ENCODE results near the gene CREB5. TPM values are rescaled to one million over a fixed set of nuclear protein-coding genes. Genes with fewer than 3 reads are reported as not detected.

The CREB5 gene
- total and polyA plus RNA-seq, 4 experiments from 2014 or later, result not detected

DNA sequence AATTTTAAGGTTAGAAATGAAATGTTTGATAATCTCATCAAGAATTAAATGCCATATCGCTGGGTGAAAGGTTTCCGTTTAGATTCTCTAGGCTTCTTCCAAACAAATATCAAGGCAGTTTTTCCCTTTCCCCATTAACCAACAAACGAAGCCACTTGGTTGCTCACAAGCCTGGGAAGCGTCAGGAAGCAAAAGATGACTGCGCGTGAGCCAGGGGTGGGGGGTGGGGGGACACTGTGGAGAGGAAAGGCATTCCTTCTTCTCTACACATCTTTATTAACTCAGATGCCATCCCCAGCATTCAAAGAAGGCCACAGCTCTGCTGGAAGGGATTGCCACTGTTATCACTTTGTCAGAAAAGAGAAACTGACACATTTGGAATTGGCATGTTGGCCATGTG lies 338.7 kb downstream of the CREB5 start:
- H3K27me3 Mint-ChIP-seq, result peaks cover 0 to 1% of the 10 kb centered on the region in 2 donors
- H3K4me3 Mint-ChIP-seq, result no peak overlapping the region
- Histone ChIP-seq H3K36me3 (ENCODE audit: insufficient read depth, low read length) (no peaks in the 10 kb centered on the region), H3K27ac (ENCODE audit: low read depth, low read length) (no peak overlapping the region), H3K4me3 (ENCODE audit: low read length in 2 of 2) (no peak overlapping the region), H3K4me1 (ENCODE audit: insufficient read depth, low read length) (no peaks in the 10 kb centered on the region), H3K9me3 (ENCODE audit: control insufficient read depth in 1 of 2, low read length in 2 of 2) (no peaks in the 10 kb centered on the region), H3K27me3 (ENCODE audit: insufficient read depth, low read length) (no peaks in the 10 kb centered on the region)
- no peak overlapping the region for H3K27ac Mint-ChIP-seq
- no peak for DNase-seq
- ChIA-PET CTCF (ENCODE audit: partially characterized antibody) (no interaction called here), POLR2A (ENCODE audit: partially characterized antibody) (no interaction called here)
- H3K4me1 Mint-ChIP-seq, result no peaks in the 10 kb centered on the region
- H3K36me3 Mint-ChIP-seq, result no peaks in the 10 kb centered on the region
- intact Hi-C loops (cut with micrococcal nuclease), result no loop called here
- peaks cover 0 to 4% (median 0%) of the 10 kb centered on the region in 8 donors for H3K9me3 Mint-ChIP-seq

DNA sequence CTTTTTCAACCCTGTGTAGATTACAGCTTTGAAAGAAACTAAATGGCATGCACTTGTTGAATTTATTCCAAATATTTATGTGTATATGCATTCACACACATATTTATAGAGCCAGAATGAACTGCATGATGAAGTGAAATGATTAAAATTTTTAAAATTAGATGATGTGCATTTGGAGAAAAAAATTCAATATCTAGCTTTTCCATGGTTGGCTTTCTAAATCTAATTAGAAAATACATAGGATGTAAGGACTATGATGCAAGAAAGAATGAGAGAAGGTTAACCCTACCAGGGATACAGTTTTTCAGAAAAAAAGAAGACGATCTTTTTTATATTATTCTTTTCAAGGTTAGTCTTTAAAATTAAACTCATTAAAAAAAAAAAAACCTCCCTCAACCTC lies 341.3 kb downstream of the CREB5 start:
- Histone ChIP-seq H3K9me3 (ENCODE audit: control insufficient read depth in 1 of 2, low read length in 2 of 2) (no peaks in the 10 kb centered on the region), H3K36me3 (ENCODE audit: insufficient read depth, low read length) (no peaks in the 10 kb centered on the region), H3K27me3 (ENCODE audit: insufficient read depth, low read length) (no peaks in the 10 kb centered on the region), H3K4me3 (ENCODE audit: low read length in 2 of 2) (no peak overlapping the region), H3K4me1 (ENCODE audit: insufficient read depth, low read length) (no peaks in the 10 kb centered on the region), H3K27ac (ENCODE audit: low read depth, low read length) (no peak overlapping the region)
- Mint-ChIP-seq H3K4me3 (no peak overlapping the region), H3K36me3 (no peaks in the 10 kb centered on the region), H3K9me3 (peaks cover 0 to 4% (median 0%) of the 10 kb centered on the region in 8 donors), H3K4me1 (no peaks in the 10 kb centered on the region), H3K27ac (no peak overlapping the region), H3K27me3 (no peaks in the 10 kb centered on the region)
- ChIA-PET POLR2A (ENCODE audit: partially characterized antibody) (no interaction called here), CTCF (ENCODE audit: partially characterized antibody) (no interaction called here)
- DNase-seq, result no peak
- intact Hi-C loops (cut with micrococcal nuclease), result no loop called here

DNA sequence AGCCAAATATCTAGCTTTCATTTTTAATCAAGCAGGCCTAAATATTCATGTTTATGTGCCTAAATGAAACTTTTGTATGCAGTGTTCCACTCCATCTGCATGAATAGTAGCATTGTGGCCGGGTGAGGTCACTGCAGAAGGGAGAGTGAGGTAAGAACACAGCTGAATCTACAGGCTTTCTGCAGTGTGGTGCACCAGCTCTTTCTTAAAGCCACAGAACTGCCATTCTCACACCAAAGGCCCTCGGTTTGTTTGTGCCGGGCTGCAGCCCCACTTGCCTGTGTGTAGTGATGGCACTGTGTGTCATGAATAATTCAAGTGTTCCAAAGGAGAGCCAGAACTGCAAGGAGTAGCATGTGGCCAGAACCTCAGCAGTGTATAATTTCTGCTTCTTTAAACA lies 341.7 kb downstream of the CREB5 start:
- no peak overlapping the region for H3K4me3 Mint-ChIP-seq
- Histone ChIP-seq H3K27me3 (ENCODE audit: insufficient read depth, low read length) (no peaks in the 10 kb centered on the region), H3K36me3 (ENCODE audit: insufficient read depth, low read length) (no peaks in the 10 kb centered on the region), H3K27ac (ENCODE audit: low read depth, low read length) (no peak overlapping the region), H3K4me1 (ENCODE audit: insufficient read depth, low read length) (no peaks in the 10 kb centered on the region), H3K4me3 (ENCODE audit: low read length in 2 of 2) (no peak overlapping the region), H3K9me3 (ENCODE audit: control insufficient read depth in 1 of 2, low read length in 2 of 2) (no peaks in the 10 kb centered on the region)
- H3K36me3 Mint-ChIP-seq, result no peaks in the 10 kb centered on the region
- intact Hi-C loops (cut with micrococcal nuclease), result no loop called here
- POLR2A ChIA-PET (ENCODE audit: partially characterized antibody), result no interaction called here
- CTCF ChIA-PET (ENCODE audit: partially characterized antibody), result no interaction called here
- DNase-seq, result no peak
- peaks cover 0 to 4% (median 0%) of the 10 kb centered on the region in 8 donors for H3K9me3 Mint-ChIP-seq
- H3K27me3 Mint-ChIP-seq, result no peaks in the 10 kb centered on the region
- H3K27ac Mint-ChIP-seq, result no peak overlapping the region
- no peaks in the 10 kb centered on the region for H3K4me1 Mint-ChIP-seq

DNA sequence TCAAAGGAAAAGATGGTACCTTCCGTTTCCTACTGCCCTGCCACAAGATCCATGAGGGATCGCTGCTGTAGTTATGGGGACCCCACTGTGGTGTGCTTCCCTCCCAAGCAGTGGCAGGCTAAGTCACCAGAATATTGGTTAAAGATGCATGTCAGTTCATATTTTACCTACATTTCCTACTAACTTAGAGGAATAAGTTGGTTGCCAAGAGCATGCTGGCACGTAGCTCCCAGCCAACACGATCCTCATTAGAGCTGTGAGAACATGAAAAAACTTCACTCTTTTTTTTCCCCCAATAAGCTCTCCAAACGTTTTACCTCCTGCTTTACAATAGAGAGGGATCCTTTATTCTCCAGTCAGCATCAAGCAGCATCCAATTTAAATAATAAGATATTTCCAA lies 342.1 kb downstream of the CREB5 start:
- intact Hi-C loops (cut with micrococcal nuclease), result no loop called here
- Mint-ChIP-seq H3K9me3 (peaks cover 0 to 4% (median 0%) of the 10 kb centered on the region in 8 donors), H3K4me3 (no peak overlapping the region), H3K36me3 (no peaks in the 10 kb centered on the region), H3K27me3 (no peaks in the 10 kb centered on the region), H3K4me1 (no peaks in the 10 kb centered on the region), H3K27ac (no peak overlapping the region)
- H3K27ac ChIP-seq (ENCODE audit: low read depth, low read length), result no peak overlapping the region
- no peaks in the 10 kb centered on the region for H3K36me3 ChIP-seq (ENCODE audit: insufficient read depth, low read length)
- no peaks in the 10 kb centered on the region for H3K9me3 ChIP-seq (ENCODE audit: control insufficient read depth in 1 of 2, low read length in 2 of 2)
- H3K4me1 ChIP-seq (ENCODE audit: insufficient read depth, low read length), result no peaks in the 10 kb centered on the region
- DNase-seq, result no peak
- no peaks in the 10 kb centered on the region for H3K27me3 ChIP-seq (ENCODE audit: insufficient read depth, low read length)
- CTCF ChIA-PET (ENCODE audit: partially characterized antibody), result no interaction called here
- POLR2A ChIA-PET (ENCODE audit: partially characterized antibody), result no interaction called here
- H3K4me3 ChIP-seq (ENCODE audit: low read length in 2 of 2), result no peak overlapping the region

DNA sequence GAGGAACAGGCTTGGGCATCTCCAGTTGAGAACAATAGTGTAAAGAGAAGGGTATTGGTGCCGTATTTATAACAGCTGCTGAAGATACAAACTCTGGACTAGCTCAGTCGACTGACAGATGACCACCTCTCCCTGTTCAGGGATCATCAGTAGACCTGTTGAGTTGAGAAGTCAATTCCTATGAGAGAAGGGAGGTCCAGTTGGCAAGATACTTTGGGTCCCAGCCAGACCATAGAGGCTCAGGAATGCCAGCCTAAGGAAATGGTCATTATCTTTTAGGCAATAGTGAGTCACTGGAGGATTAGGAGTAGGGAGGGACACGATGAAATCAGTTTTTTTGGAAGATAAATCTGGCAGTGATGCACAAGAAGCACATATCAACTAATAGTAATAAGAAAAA lies 342.9 kb downstream of the CREB5 start:
- ChIA-PET POLR2A (ENCODE audit: partially characterized antibody) (no interaction called here), CTCF (ENCODE audit: partially characterized antibody) (no interaction called here)
- Mint-ChIP-seq H3K9me3 (peaks cover 0 to 4% (median 0%) of the 10 kb centered on the region in 8 donors), H3K36me3 (no peaks in the 10 kb centered on the region), H3K4me1 (no peaks in the 10 kb centered on the region), H3K4me3 (no peak overlapping the region), H3K27ac (no peak overlapping the region), H3K27me3 (no peaks in the 10 kb centered on the region)
- Histone ChIP-seq H3K27ac (ENCODE audit: low read depth, low read length) (no peak overlapping the region), H3K36me3 (ENCODE audit: insufficient read depth, low read length) (no peaks in the 10 kb centered on the region), H3K4me3 (ENCODE audit: low read length in 2 of 2) (no peak overlapping the region), H3K27me3 (ENCODE audit: insufficient read depth, low read length) (no peaks in the 10 kb centered on the region), H3K4me1 (ENCODE audit: insufficient read depth, low read length) (no peaks in the 10 kb centered on the region), H3K9me3 (ENCODE audit: control insufficient read depth in 1 of 2, low read length in 2 of 2) (no peaks in the 10 kb centered on the region)
- no peak for DNase-seq
- intact Hi-C loops (cut with micrococcal nuclease), result no loop called here

DNA sequence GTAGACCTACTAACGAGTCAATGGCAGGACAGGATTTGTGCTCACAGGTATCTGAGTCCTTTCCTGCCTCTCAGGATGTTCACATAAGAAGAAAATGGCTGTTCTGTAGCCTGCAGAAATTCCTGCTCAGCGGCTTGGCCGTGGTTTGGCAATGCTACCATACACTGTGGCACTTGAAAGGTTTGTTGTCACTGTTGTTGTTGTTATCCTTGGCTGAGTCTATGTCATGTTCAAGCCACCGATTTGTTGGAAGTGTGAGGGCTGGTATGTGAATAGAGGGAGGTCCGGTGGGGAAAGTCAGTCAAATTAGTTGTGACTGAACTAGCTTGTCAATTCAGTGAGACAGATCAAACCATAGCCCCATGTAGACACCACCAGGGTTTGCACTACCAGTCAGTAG lies 345.9 kb downstream of the CREB5 start:
- Mint-ChIP-seq H3K36me3 (no peaks in the 10 kb centered on the region), H3K4me1 (no peaks in the 10 kb centered on the region), H3K9me3 (peaks cover 0 to 4% (median 0%) of the 10 kb centered on the region in 8 donors), H3K27ac (no peak overlapping the region), H3K27me3 (no peaks in the 10 kb centered on the region), H3K4me3 (no peak overlapping the region)
- POLR2A ChIA-PET (ENCODE audit: partially characterized antibody), result no interaction called here
- Histone ChIP-seq H3K4me1 (ENCODE audit: insufficient read depth, low read length) (no peaks in the 10 kb centered on the region), H3K9me3 (ENCODE audit: control insufficient read depth in 1 of 2, low read length in 2 of 2) (no peaks in the 10 kb centered on the region), H3K4me3 (ENCODE audit: low read length in 2 of 2) (no peak overlapping the region), H3K27me3 (ENCODE audit: insufficient read depth, low read length) (no peaks in the 10 kb centered on the region), H3K27ac (ENCODE audit: low read depth, low read length) (no peak overlapping the region), H3K36me3 (ENCODE audit: insufficient read depth, low read length) (no peaks in the 10 kb centered on the region)
- no peak for DNase-seq
- intact Hi-C loops (cut with micrococcal nuclease), result no loop called here
- CTCF ChIA-PET (ENCODE audit: partially characterized antibody), result no interaction called here

DNA sequence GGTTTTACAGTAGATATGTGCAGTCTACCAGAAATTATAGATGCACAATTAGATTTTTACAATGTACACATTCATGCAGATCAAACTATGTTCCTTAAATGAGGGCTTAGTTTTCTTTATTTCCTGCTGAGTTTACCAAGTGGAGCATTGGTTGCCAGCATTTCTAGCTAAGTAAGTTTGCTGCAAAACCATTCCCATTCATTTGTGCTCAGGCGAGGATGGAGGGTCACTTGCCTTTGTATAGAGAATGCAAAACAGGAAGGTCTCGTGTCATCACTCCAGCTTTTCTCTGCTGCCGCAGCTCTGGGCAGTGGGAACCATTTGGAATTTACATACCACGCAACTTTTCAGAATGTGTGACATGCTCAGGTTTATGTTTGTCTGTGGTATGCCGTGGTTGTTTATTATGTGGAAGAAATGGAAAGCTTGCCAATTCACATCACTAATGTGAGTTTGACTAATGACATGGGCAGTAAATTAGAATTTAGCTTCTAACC lies 347.2 kb downstream of the CREB5 start:
- no peaks in the 10 kb centered on the region for H3K36me3 Mint-ChIP-seq
- Histone ChIP-seq H3K9me3 (ENCODE audit: control insufficient read depth in 1 of 2, low read length in 2 of 2) (no peaks in the 10 kb centered on the region), H3K4me3 (ENCODE audit: low read length in 2 of 2) (no peak overlapping the region), H3K27ac (ENCODE audit: low read depth, low read length) (no peak overlapping the region), H3K4me1 (ENCODE audit: insufficient read depth, low read length) (no peaks in the 10 kb centered on the region), H3K27me3 (ENCODE audit: insufficient read depth, low read length) (no peaks in the 10 kb centered on the region), H3K36me3 (ENCODE audit: insufficient read depth, low read length) (no peaks in the 10 kb centered on the region)
- H3K27ac Mint-ChIP-seq, result no peak overlapping the region
- intact Hi-C loops (cut with micrococcal nuclease), result no loop called here
- POLR2A ChIA-PET (ENCODE audit: partially characterized antibody), result no interaction called here
- H3K27me3 Mint-ChIP-seq, result no peaks in the 10 kb centered on the region
- CTCF ChIA-PET (ENCODE audit: partially characterized antibody), result no interaction called here
- no peaks in the 10 kb centered on the region for H3K4me1 Mint-ChIP-seq
- DNase-seq, result no peak
- H3K9me3 Mint-ChIP-seq, result peaks cover 0 to 4% (median 0%) of the 10 kb centered on the region in 8 donors
- no peak overlapping the region for H3K4me3 Mint-ChIP-seq

DNA sequence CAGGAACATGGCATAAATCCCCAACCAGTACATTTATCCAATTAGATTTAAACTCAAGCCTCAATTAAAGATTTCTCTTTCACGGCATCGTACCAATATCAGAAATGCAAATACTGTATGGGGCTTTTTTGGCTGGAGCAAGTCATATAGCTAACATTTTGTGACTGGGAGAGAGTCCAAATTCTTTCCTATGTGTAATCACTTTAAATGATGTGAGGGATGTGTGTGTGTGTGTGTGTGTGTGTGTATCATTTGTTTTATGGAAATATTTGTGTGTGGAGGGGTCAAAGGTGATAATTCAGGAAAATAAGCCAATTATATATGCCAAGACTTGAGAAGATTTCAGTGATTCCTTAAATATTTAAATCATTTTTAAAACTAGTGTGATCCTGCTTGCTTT lies 349.2 kb downstream of the CREB5 start:
- no peaks in the 10 kb centered on the region for H3K4me1 ChIP-seq (ENCODE audit: insufficient read depth, low read length)
- no peak for DNase-seq
- H3K36me3 ChIP-seq (ENCODE audit: insufficient read depth, low read length), result no peaks in the 10 kb centered on the region
- ChIA-PET CTCF (ENCODE audit: partially characterized antibody) (no interaction called here), POLR2A (ENCODE audit: partially characterized antibody) (no interaction called here)
- no peak overlapping the region for H3K27ac ChIP-seq (ENCODE audit: low read depth, low read length)
- no peaks in the 10 kb centered on the region for H3K9me3 ChIP-seq (ENCODE audit: control insufficient read depth in 1 of 2, low read length in 2 of 2)
- H3K27me3 Mint-ChIP-seq, result no peaks in the 10 kb centered on the region
- H3K9me3 Mint-ChIP-seq, result peaks cover 0 to 2% (median 0%) of the 10 kb centered on the region in 8 donors
- H3K36me3 Mint-ChIP-seq, result no peaks in the 10 kb centered on the region
- no peaks in the 10 kb centered on the region for H3K27me3 ChIP-seq (ENCODE audit: insufficient read depth, low read length)
- H3K27ac Mint-ChIP-seq, result no peak overlapping the region
- H3K4me3 ChIP-seq (ENCODE audit: low read length in 2 of 2), result no peak overlapping the region
- no peak overlapping the region for H3K4me3 Mint-ChIP-seq
- intact Hi-C loops (cut with micrococcal nuclease), result no loop called here
- H3K4me1 Mint-ChIP-seq, result no peaks in the 10 kb centered on the region

All from CD4-positive, alpha-beta memory T cell (primary cell).